Transverse colon (tissue), 4 donors: ENCODE data around the gene SLC6A11. TPM values are rescaled to one million over a fixed set of nuclear protein-coding genes. Genes with fewer than 3 reads are reported as not detected.

Source experiments
- DNase-seq: peaks from one replicate; pipeline ENCODE4 v3.0.0-alpha.2; 2019
- H3K27ac ChIP-seq, 4 donors: fragments of 200-600 bp; sonication (generic); 2 replicates each; pipeline ENCODE4 v1.5.1; 2016 to 2018; ENCODE audit warnings: inconsistent platforms in 4 of 4
- H3K27me3 ChIP-seq: fragments of 200-600 bp; sonication (generic); 2 replicates; pipeline ENCODE4 v1.5.1; 2017; ENCODE audit warnings: inconsistent platforms
- H3K36me3 ChIP-seq, 4 donors: fragments of 200-600 bp; sonication (generic); 2 replicates each; pipeline ENCODE4 v1.5.1; 2017 to 2019; ENCODE audit warnings: inconsistent platforms in 4 of 4
- H3K4me1 ChIP-seq, 4 donors: fragments of 200-600 bp; sonication (generic); 2 replicates each; pipeline ENCODE4 v1.5.1; 2017 to 2020; ENCODE audit warnings: inconsistent platforms in 4 of 4
- H3K4me3 ChIP-seq, 4 donors: fragments of 200-600 bp; sonication (generic); 1 replicate in 1 of 4; 2 replicates in 3 of 4; pipeline versions ENCODE4 v1.5.1 to v1.6.1; 2017 to 2019; ENCODE audit warnings: inconsistent platforms in 4 of 4
- H3K9me3 ChIP-seq, 2 donors: fragments of 200-600 bp; sonication (generic); 2 replicates each; pipeline ENCODE4 v1.5.1; 2017 to 2019; ENCODE audit warnings: inconsistent platforms in 2 of 2
- EP300 ChIP-seq: sonication (generic); formaldehyde crosslinking; IDR thresholded peaks from one replicate; pipeline ENCODE4 v1.6.1; 2017; ENCODE audit warnings: antibody characterized with exemption, low read depth
- POLR2A ChIP-seq: fragments of 450-650 bp; IDR thresholded peaks from one replicate; pipeline ENCODE4 v1.6.1; 2016; ENCODE audit warnings: antibody characterized with exemption, mild to moderate bottlenecking, moderate library complexity
- POLR2AphosphoS5 ChIP-seq, 3 donors: sonication (generic); formaldehyde crosslinking; IDR thresholded peaks; one replicate each; pipeline ENCODE4 v1.6.1; 2016; ENCODE audit warnings: antibody characterized with exemption in 3 of 3
- WGBS, 2 donors: methylation state at CpG; one replicate each; pipeline ENCODE4 v1.1.5; 2018; ENCODE audit warnings: low coverage in 1 of 2; 5-methylcytosine and 5-hydroxymethylcytosine counted together
- in situ Hi-C, 4 donors: fragments of 200-750 bp; cut with MboI; loops; one replicate each; pipeline versions ENCODE4 v1.15.0 to v1.15.1; 2017; ENCODE audit warnings: low sequenced_read_pairs in 3 of 4, low pct_ligation_motif_present in 1 of 4, low pct_unique_long_range_greater_than_20kb in 1 of 4
- intact Hi-C: fragments of 100-400 bp; cut with DNase I; formaldehyde crosslinking; loops from one replicate; pipeline ENCODE4 v1.15.1; 2023; ENCODE audit warnings: low total_unique reads
- total RNA-seq, 4 donors: library from RNA; depleted of rRNA; stranded (reverse); fragments of >200 nt; gene quantifications; one replicate each; pipeline ENCODE4 v1.1.0, GENCODE V29; 2016
- TF ChIP-seq, protein P1 (sequence below), 5 experiments: fragments of 200-600 bp in 3 of 5; fragments of 450-650 bp in 2 of 5; sonication (generic) in 3 of 5; IDR thresholded peaks; 1 replicate in 2 of 5; 2 replicates in 3 of 5; pipeline ENCODE4 v1.5.1; 2016 to 2017; ENCODE audit warnings: antibody characterized with exemption in 5 of 5, inconsistent platforms in 3 of 5, mild to moderate bottlenecking in 2 of 5, moderate library complexity in 1 of 5

The SLC6A11 gene
- total RNA-seq, 4 donors from 2014 or later: not detected

DNA sequence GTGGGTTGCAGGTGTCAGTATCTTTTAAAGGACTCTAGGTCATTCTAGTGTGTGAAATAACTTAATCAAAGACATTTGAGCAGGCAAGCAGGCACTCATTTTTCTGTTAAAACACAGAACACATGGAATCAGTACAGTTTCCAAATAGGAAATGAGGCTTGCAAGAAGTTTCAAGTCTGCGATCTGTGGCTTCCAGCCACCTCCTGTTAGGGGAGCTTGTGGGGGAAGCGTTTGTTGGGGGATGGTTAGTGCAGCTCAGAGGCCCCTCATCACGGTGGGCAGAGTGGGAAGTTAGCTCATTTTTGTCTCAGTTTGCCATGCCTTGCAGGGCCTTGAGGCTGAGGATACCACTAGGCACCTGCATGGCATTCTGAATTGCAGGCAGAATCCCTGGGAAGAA is 59.9 kb downstream of the SLC6A11 start:
- 49 to 60% methylated on average over 1 to 3 of the region's 3 CpGs for WGBS, 2 donors
- Histone ChIP-seq H3K36me3 (no peaks in the 10 kb centered on the region), H3K27me3 (no peaks in the 10 kb centered on the region), H3K9me3 (no peaks in the 10 kb centered on the region), H3K4me1 (no peaks in the 10 kb centered on the region), H3K27ac (no peak overlapping the region), H3K4me3 (no peak overlapping the region)
- no peak for DNase-seq
- in situ Hi-C loops (no loop called here), intact Hi-C loops (no loop called here)
- no peak for TF ChIP-seq POLR2A
- TF ChIP-seq POLR2AphosphoS5 (IDR thresholded peaks at IDR 0.05): no peak
- TF ChIP-seq, protein P1, sequence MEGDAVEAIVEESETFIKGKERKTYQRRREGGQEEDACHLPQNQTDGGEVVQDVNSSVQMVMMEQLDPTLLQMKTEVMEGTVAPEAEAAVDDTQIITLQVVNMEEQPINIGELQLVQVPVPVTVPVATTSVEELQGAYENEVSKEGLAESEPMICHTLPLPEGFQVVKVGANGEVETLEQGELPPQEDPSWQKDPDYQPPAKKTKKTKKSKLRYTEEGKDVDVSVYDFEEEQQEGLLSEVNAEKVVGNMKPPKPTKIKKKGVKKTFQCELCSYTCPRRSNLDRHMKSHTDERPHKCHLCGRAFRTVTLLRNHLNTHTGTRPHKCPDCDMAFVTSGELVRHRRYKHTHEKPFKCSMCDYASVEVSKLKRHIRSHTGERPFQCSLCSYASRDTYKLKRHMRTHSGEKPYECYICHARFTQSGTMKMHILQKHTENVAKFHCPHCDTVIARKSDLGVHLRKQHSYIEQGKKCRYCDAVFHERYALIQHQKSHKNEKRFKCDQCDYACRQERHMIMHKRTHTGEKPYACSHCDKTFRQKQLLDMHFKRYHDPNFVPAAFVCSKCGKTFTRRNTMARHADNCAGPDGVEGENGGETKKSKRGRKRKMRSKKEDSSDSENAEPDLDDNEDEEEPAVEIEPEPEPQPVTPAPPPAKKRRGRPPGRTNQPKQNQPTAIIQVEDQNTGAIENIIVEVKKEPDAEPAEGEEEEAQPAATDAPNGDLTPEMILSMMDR (IDR thresholded peaks at IDR 0.05): no peak
- no peak for TF ChIP-seq EP300

DNA sequence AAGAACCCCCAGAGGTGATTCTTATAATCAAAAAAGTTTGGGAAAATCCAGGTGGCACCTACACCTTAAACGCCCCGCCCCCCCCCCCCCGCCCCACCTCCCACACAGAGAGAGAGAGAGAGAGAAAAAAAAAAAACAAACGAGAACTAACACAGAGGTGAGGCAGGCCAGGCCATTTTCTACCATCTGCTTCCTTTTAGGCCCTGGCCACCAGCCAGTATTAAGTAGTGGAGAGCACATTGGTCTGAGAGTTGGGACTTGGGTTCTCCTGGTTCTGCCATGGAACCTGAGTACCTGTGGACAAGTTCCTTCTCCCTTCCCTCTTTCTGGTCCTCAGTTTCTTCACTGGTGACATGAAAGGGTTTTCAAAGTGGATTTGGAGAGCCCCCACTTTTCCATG is 60.6 kb downstream of the SLC6A11 start:
- TF ChIP-seq POLR2A (no peak), EP300 (no peak), POLR2AphosphoS5 (IDR thresholded peaks at IDR 0.05) (no peak)
- TF ChIP-seq, protein P1 (IDR thresholded peaks at IDR 0.05): no peak
- H3K4me3 ChIP-seq: no peak overlapping the region
- no peaks in the 10 kb centered on the region for H3K4me1 ChIP-seq
- no peaks in the 10 kb centered on the region for H3K9me3 ChIP-seq
- in situ Hi-C loops: no loop called here
- H3K36me3 ChIP-seq: no peaks in the 10 kb centered on the region
- H3K27me3 ChIP-seq: no peaks in the 10 kb centered on the region
- WGBS, 2 donors: 32 to 60% methylated on average over 1 to 4 of the region's 4 CpGs
- no peak overlapping the region for H3K27ac ChIP-seq
- intact Hi-C loops: no loop called here
- DNase-seq: no peak

DNA sequence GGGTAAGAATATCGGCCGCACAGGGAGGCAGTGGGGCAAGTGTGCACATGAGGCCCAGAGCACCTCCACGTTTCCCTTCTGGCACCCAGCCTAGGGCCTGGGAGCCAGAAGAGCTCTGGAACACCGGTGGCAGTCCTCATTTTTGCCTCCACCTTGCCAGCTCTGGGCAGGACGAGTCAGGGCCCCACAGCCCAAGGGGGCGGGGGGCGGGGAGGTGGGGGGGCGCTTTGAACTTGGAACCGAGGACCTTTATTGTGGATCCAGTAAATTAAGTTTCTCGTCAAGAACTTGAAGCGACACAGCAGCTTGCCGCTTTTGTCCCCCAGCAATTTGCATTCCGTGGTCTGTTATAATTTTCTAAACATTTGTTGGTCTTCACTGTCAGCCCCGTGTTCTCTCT is 66.8 kb downstream of the SLC6A11 start:
- intact Hi-C loops: no loop called here
- in situ Hi-C loops: no loop called here
- Histone ChIP-seq H3K27me3 (no peaks in the 10 kb centered on the region), H3K4me3 (no peak overlapping the region), H3K27ac (no peak overlapping the region), H3K4me1 (no peaks in the 10 kb centered on the region), H3K36me3 (no peaks in the 10 kb centered on the region), H3K9me3 (no peaks in the 10 kb centered on the region)
- WGBS, 2 donors: 73% methylated on average over 14 of the region's 14 CpGs; no CpG with 5 or more reads in 1 of the 2 donors
- DNase-seq: no peak
- TF ChIP-seq, protein P1 (IDR thresholded peaks at IDR 0.05): no peak
- TF ChIP-seq POLR2A (no peak), POLR2AphosphoS5 (IDR thresholded peaks at IDR 0.05) (no peak), EP300 (no peak)

DNA sequence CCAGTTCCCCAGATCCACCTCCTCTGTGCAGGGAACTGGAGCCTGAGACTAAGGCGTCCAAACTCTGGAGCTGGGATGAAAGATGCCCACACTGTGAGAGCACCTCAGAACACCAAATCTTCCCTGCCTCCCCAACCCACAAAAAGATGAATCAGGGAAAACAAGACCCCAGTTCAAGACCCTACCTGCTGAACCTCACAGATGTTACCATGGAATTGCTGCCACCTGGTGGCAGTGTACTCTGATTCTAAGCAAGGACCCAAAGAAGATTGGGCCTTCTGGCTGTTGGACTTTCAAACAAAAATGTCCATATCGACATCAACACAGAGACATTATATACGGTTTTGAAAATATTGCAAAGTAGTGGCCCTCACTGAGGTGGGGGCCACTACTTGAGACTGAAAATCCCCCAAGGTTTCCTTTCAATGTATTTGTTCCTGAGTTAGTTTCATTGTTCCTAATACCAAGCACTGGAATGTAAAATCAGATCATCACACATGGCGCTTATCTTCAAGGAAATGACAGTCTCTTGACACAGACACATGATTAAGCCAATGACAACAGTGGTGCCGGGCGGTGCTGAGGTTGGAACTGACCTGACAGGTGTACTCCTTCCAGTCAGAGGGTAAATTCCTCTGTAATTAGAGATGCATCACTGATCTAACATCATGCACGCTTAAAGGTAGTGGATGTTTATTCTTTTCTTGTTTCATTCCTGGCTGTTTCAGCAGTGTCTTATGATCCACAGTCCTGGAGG is 67.6 kb downstream of the SLC6A11 start:
- 61 to 63% methylated on average over 2 to 7 of the region's 7 CpGs for WGBS, 2 donors
- in situ Hi-C loops: no loop called here
- Histone ChIP-seq H3K4me1 (no peaks in the 10 kb centered on the region), H3K36me3 (no peaks in the 10 kb centered on the region), H3K9me3 (no peaks in the 10 kb centered on the region), H3K27ac (no peak overlapping the region), H3K4me3 (no peak overlapping the region), H3K27me3 (no peaks in the 10 kb centered on the region)
- DNase-seq: no peak
- no peak for TF ChIP-seq POLR2A
- TF ChIP-seq, protein P1 (IDR thresholded peaks at IDR 0.05): peak in 3 of 5 experiments; percentile 9 to 20 (median 12)
- intact Hi-C loops: no loop called here
